WTC11 (cell line): ENCODE data around the gene VPS4B. TPM values are rescaled to one million over a fixed set of nuclear protein-coding genes. Genes with fewer than 3 reads are reported as not detected.

ENCODE experiments used
- ATAC-seq: fragments of 200-7000 bp; cut with Tn5 transposase; 2 replicates; pipeline ENCODE4 v1.10.0; 2021; ENCODE audit warnings: mild to moderate bottlenecking, moderate library complexity
- CTCF ChIA-PET: fragments of 300-600 bp; sonication (Branson Sonifier 250); formaldehyde crosslinking; loops from one replicate; lab custom pipeline; 2021; ENCODE audit warnings: antibody characterized with exemption; lab: Charles Lee
- POLR2A ChIA-PET: fragments of 350-600 bp; sonication (Branson Sonifier 250); formaldehyde crosslinking; loops from one replicate; lab custom pipeline; 2021; ENCODE audit warnings: antibody characterized with exemption; lab: Charles Lee
- DNase-seq: peaks from one replicate; pipeline ENCODE4 v3.0.0; 2021; ENCODE audit warnings: low spot score
- H3K27ac Mint-ChIP-seq: 2 replicates; pipeline ENCODE4 v1.8.0; 2021; ENCODE audit warnings: mixed read lengths
- H3K27me3 Mint-ChIP-seq: 2 replicates; pipeline ENCODE4 v1.8.0; 2021; ENCODE audit warnings: low read depth, mild to moderate bottlenecking, moderate library complexity, mixed read lengths
- H3K36me3 Mint-ChIP-seq: 2 replicates; pipeline ENCODE4 v1.8.0; 2021; ENCODE audit warnings: mixed read lengths
- H3K4me1 Mint-ChIP-seq: 2 replicates; pipeline ENCODE4 v1.8.0; 2022; ENCODE audit warnings: mixed read lengths
- H3K4me3 Mint-ChIP-seq: 2 replicates; pipeline ENCODE4 v1.8.0; 2021; ENCODE audit warnings: mild to moderate bottlenecking, moderate library complexity, mixed read lengths
- H3K9me3 Mint-ChIP-seq: 2 replicates; pipeline ENCODE4 v1.8.0; 2021; ENCODE audit warnings: mixed read lengths
- ETV6 ChIP-seq: sonication (generic); formaldehyde crosslinking; IDR thresholded peaks from 2 replicates; pipeline ENCODE4 v1.8.1; 2022; ENCODE audit warnings: mild to moderate bottlenecking, missing genetic modification reagents
- FOXK1 ChIP-seq: sonication (generic); formaldehyde crosslinking; IDR thresholded peaks from 2 replicates; pipeline ENCODE4 v1.8.0; 2022; ENCODE audit warnings: mild to moderate bottlenecking, moderate library complexity, missing genetic modification reagents
- IRF2 ChIP-seq: sonication (generic); formaldehyde crosslinking; IDR thresholded peaks from 2 replicates; pipeline ENCODE4 v1.8.0; 2022; ENCODE audit warnings: low read depth, missing genetic modification reagents, borderline replicate concordance
- NFYB ChIP-seq: sonication (generic); formaldehyde crosslinking; conservative IDR thresholded peaks from 2 replicates; pipeline ENCODE4 v1.8.0; 2022; ENCODE audit warnings: low read depth, missing genetic modification reagents
- ZNF219 ChIP-seq: sonication (generic); formaldehyde crosslinking; IDR thresholded peaks from 2 replicates; pipeline ENCODE4 v1.8.0; 2023; ENCODE audit warnings: missing genetic modification reagents, mild to moderate bottlenecking, borderline replicate concordance
- ZNF396 ChIP-seq: fragments of 250-450 bp; sonication (Bioruptor Pico); IDR thresholded peaks from 2 replicates; pipeline ENCODE4 v1.8.0; 2021; ENCODE audit warnings: mild to moderate bottlenecking, moderate library complexity, borderline replicate concordance
- total RNA-seq: library from RNA; stranded (reverse); gene quantifications from 3 replicates; pipeline ENCODE4 v1.2.3, GENCODE V29; 2021
- TF ChIP-seq, protein P1 (sequence below): fragments of 250-450 bp; sonication (Bioruptor Pico); IDR thresholded peaks from 2 replicates; pipeline ENCODE4 v1.9.0; 2021; ENCODE audit warnings: moderate library complexity, mild to moderate bottlenecking, inconsistent platforms, borderline replicate concordance
- TF ChIP-seq, protein P2 (sequence below): sonication (generic); formaldehyde crosslinking; IDR thresholded peaks from 2 replicates; pipeline ENCODE4 v1.8.0; 2022; ENCODE audit warnings: mild to moderate bottlenecking, missing genetic modification reagents
- TF ChIP-seq, protein P3 (sequence below): fragments of 200-600 bp; IDR thresholded peaks from 2 replicates; pipeline ENCODE4 v1.8.0; 2022; ENCODE audit warnings: antibody characterized with exemption
- TF ChIP-seq, protein P4 (sequence below): sonication (generic); formaldehyde crosslinking; IDR thresholded peaks from 2 replicates; pipeline ENCODE4 v1.8.0; 2022; ENCODE audit warnings: mild to moderate bottlenecking, missing genetic modification reagents
- TF ChIP-seq, protein P5 (sequence below): sonication (generic); formaldehyde crosslinking; IDR thresholded peaks from 2 replicates; pipeline ENCODE4 v1.8.0; 2023; ENCODE audit warnings: missing genetic modification reagents
- TF ChIP-seq, protein P6 (sequence below): sonication (generic); formaldehyde crosslinking; IDR thresholded peaks from 2 replicates; pipeline ENCODE4 v1.8.1; 2023; ENCODE audit warnings: mild to moderate bottlenecking, moderate library complexity, missing genetic modification reagents
- TF ChIP-seq, protein P7 (sequence below): sonication (generic); formaldehyde crosslinking; IDR thresholded peaks from 2 replicates; pipeline ENCODE4 v1.8.1; 2022; ENCODE audit warnings: mild to moderate bottlenecking, missing genetic modification reagents, moderate library complexity, borderline replicate concordance
- TF ChIP-seq, protein P8 (sequence below): fragments of 250-450 bp; sonication (Bioruptor Pico); IDR thresholded peaks from 2 replicates; pipeline ENCODE4 v1.9.0; 2021; ENCODE audit warnings: mild to moderate bottlenecking, borderline replicate concordance

Gene VPS4B
- total RNA-seq, 1 experiment from 2014 or later = 37.8 TPM

DNA sequence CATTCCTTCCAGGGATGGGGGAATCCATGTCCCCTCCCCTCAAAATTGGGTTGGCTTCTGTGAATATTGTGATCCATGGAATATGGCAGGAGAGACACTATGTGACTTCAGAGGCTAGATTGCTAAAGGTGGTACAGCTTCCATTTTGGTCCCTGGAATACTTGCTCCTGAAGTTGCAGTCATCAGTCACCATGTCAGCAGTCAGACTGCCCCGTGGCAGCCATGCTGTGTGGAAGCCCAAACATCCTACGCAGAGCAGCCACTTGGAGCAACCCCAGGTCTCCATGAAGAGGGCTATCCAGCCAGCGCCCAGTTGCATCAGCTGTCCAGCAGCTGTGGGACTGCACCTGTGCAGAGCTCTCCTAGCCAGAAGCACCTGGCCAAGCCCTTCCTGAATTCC is 39.4 kb downstream of the VPS4B start:
- no peak overlapping the region for H3K27ac Mint-ChIP-seq

DNA sequence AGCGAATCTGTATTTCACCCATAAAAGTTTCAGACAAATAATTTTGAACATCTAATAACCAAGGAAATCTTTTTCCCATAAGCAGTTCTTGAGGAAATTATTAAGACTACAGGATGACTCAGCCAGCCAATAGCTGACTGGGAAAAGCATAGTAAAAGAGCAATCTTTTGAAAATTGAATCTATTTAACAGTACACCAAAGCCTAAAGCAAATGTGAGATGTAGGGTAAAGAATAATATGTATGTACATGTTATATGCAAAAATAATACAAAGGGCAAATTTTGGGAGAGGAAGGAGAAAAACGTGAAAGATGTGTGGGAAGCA is 42.7 kb downstream of the VPS4B start:
- POLR2A ChIA-PET = no interaction called here
- Mint-ChIP-seq H3K27ac (no peak overlapping the region), H3K9me3 (peaks cover 18% of the 10 kb centered on the region), H3K36me3 (peaks cover 3% of the 10 kb centered on the region; the same call in 1 of the 2 replicates), H3K4me1 (no peaks in the 10 kb centered on the region)
- no peak for TF ChIP-seq ZNF219
- TF ChIP-seq, all 79 proteins: peak for 0
- CTCF ChIA-PET = no interaction called here
- Mint-ChIP-seq H3K4me3 (no peak overlapping the region), H3K27me3 (no peaks in the 10 kb centered on the region; the same call in 1 of the 2 replicates)
- no peak for DNase-seq
- ATAC-seq = no peak

More for the DNA sequence above, 39.4 kb downstream of the VPS4B start:
- Mint-ChIP-seq H3K36me3 (no peaks in the 10 kb centered on the region), H3K4me3 (no peak overlapping the region), H3K27me3 (no peaks in the 10 kb centered on the region), H3K9me3 (peaks cover 4% of the 10 kb centered on the region; the same call in 1 of the 2 replicates), H3K4me1 (no peaks in the 10 kb centered on the region)
- TF ChIP-seq, protein P1, sequence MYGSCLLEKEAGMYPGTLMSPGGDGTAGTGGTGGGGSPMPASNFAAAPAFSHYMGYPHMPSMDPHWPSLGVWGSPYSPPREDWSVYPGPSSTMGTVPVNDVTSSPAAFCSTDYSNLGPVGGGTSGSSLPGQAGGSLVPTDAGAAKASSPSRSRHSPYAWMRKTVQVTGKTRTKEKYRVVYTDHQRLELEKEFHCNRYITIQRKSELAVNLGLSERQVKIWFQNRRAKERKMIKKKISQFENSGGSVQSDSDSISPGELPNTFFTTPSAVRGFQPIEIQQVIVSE (CRISPR knock-in tag) = no peak
- TF ChIP-seq IRF2 (CRISPR knock-in tag) (no peak), ETV6 (CRISPR knock-in tag) (no peak)
- TF ChIP-seq, protein P2, sequence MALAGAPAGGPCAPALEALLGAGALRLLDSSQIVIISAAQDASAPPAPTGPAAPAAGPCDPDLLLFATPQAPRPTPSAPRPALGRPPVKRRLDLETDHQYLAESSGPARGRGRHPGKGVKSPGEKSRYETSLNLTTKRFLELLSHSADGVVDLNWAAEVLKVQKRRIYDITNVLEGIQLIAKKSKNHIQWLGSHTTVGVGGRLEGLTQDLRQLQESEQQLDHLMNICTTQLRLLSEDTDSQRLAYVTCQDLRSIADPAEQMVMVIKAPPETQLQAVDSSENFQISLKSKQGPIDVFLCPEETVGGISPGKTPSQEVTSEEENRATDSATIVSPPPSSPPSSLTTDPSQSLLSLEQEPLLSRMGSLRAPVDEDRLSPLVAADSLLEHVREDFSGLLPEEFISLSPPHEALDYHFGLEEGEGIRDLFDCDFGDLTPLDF (CRISPR knock-in tag) = no peak
- TF ChIP-seq, protein P3, sequence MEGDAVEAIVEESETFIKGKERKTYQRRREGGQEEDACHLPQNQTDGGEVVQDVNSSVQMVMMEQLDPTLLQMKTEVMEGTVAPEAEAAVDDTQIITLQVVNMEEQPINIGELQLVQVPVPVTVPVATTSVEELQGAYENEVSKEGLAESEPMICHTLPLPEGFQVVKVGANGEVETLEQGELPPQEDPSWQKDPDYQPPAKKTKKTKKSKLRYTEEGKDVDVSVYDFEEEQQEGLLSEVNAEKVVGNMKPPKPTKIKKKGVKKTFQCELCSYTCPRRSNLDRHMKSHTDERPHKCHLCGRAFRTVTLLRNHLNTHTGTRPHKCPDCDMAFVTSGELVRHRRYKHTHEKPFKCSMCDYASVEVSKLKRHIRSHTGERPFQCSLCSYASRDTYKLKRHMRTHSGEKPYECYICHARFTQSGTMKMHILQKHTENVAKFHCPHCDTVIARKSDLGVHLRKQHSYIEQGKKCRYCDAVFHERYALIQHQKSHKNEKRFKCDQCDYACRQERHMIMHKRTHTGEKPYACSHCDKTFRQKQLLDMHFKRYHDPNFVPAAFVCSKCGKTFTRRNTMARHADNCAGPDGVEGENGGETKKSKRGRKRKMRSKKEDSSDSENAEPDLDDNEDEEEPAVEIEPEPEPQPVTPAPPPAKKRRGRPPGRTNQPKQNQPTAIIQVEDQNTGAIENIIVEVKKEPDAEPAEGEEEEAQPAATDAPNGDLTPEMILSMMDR = no peak
- TF ChIP-seq, protein P4, sequence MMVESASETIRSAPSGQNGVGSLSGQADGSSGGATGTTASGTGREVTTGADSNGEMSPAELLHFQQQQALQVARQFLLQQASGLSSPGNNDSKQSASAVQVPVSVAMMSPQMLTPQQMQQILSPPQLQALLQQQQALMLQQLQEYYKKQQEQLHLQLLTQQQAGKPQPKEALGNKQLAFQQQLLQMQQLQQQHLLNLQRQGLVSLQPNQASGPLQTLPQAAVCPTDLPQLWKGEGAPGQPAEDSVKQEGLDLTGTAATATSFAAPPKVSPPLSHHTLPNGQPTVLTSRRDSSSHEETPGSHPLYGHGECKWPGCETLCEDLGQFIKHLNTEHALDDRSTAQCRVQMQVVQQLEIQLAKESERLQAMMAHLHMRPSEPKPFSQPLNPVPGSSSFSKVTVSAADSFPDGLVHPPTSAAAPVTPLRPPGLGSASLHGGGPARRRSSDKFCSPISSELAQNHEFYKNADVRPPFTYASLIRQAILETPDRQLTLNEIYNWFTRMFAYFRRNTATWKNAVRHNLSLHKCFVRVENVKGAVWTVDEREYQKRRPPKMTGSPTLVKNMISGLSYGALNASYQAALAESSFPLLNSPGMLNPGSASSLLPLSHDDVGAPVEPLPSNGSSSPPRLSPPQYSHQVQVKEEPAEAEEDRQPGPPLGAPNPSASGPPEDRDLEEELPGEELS (CRISPR knock-in tag) = no peak
- TF ChIP-seq, protein P5, sequence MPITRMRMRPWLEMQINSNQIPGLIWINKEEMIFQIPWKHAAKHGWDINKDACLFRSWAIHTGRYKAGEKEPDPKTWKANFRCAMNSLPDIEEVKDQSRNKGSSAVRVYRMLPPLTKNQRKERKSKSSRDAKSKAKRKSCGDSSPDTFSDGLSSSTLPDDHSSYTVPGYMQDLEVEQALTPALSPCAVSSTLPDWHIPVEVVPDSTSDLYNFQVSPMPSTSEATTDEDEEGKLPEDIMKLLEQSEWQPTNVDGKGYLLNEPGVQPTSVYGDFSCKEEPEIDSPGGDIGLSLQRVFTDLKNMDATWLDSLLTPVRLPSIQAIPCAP (CRISPR knock-in tag) = no peak
- TF ChIP-seq, protein P6, sequence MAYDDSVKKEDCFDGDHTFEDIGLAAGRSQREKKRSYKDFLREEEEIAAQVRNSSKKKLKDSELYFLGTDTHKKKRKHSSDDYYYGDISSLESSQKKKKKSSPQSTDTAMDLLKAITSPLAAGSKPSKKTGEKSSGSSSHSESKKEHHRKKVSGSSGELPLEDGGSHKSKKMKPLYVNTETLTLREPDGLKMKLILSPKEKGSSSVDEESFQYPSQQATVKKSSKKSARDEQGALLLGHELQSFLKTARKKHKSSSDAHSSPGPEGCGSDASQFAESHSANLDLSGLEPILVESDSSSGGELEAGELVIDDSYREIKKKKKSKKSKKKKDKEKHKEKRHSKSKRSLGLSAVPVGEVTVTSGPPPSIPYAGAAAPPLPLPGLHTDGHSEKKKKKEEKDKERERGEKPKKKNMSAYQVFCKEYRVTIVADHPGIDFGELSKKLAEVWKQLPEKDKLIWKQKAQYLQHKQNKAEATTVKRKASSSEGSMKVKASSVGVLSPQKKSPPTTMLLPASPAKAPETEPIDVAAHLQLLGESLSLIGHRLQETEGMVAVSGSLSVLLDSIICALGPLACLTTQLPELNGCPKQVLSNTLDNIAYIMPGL = no peak
- TF ChIP-seq, protein P7, sequence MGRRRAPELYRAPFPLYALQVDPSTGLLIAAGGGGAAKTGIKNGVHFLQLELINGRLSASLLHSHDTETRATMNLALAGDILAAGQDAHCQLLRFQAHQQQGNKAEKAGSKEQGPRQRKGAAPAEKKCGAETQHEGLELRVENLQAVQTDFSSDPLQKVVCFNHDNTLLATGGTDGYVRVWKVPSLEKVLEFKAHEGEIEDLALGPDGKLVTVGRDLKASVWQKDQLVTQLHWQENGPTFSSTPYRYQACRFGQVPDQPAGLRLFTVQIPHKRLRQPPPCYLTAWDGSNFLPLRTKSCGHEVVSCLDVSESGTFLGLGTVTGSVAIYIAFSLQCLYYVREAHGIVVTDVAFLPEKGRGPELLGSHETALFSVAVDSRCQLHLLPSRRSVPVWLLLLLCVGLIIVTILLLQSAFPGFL (CRISPR knock-in tag) = no peak
- no peak for DNase-seq
- ChIA-PET CTCF (no interaction called here), POLR2A (no interaction called here)
- no peak for ATAC-seq

DNA sequence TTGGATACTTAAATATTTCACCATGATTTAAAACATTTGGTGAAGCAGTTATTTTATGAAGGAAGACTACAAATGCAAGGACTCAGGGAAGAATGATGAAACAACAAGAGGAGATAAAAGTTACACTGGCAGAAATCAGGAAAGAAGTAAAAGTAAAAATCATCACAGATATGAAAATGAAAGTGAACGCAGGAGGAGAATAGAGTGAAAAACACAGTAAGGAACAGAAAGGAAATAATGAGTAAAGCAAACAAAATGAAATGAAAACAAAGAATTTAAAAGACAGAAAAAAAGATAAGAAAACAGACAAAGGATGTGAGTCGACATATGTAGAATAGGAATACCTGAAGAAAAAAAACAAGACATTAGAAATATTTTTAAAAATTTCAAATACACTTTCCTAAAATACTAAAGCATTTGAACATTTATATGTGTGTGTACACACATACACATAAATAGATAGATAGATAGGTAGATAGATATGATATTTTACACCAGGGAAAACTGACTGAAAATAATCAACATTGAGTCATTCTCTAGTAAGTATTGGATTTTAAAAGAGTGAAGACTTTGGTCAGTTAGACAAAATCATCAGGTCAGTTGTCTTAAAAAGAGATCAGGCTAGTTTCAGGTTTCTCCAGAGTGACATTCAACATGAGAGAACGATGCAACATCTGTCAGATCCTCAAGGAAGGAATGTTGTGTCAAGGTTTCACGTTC is 43.2 kb downstream of the VPS4B start:
- ChIA-PET POLR2A (no interaction called here), CTCF (no interaction called here)
- H3K4me1 Mint-ChIP-seq = no peaks in the 10 kb centered on the region
- DNase-seq (no peak), ATAC-seq (no peak)
- H3K9me3 Mint-ChIP-seq = peaks cover 18% of the 10 kb centered on the region
- H3K27ac Mint-ChIP-seq = no peak overlapping the region
- H3K4me3 Mint-ChIP-seq = no peak overlapping the region
- H3K36me3 Mint-ChIP-seq = peaks cover 3% of the 10 kb centered on the region; the same call in 1 of the 2 replicates
- H3K27me3 Mint-ChIP-seq = no peaks in the 10 kb centered on the region; the same call in 1 of the 2 replicates
- TF ChIP-seq FOXK1 = no peak
- TF ChIP-seq, protein P8, sequence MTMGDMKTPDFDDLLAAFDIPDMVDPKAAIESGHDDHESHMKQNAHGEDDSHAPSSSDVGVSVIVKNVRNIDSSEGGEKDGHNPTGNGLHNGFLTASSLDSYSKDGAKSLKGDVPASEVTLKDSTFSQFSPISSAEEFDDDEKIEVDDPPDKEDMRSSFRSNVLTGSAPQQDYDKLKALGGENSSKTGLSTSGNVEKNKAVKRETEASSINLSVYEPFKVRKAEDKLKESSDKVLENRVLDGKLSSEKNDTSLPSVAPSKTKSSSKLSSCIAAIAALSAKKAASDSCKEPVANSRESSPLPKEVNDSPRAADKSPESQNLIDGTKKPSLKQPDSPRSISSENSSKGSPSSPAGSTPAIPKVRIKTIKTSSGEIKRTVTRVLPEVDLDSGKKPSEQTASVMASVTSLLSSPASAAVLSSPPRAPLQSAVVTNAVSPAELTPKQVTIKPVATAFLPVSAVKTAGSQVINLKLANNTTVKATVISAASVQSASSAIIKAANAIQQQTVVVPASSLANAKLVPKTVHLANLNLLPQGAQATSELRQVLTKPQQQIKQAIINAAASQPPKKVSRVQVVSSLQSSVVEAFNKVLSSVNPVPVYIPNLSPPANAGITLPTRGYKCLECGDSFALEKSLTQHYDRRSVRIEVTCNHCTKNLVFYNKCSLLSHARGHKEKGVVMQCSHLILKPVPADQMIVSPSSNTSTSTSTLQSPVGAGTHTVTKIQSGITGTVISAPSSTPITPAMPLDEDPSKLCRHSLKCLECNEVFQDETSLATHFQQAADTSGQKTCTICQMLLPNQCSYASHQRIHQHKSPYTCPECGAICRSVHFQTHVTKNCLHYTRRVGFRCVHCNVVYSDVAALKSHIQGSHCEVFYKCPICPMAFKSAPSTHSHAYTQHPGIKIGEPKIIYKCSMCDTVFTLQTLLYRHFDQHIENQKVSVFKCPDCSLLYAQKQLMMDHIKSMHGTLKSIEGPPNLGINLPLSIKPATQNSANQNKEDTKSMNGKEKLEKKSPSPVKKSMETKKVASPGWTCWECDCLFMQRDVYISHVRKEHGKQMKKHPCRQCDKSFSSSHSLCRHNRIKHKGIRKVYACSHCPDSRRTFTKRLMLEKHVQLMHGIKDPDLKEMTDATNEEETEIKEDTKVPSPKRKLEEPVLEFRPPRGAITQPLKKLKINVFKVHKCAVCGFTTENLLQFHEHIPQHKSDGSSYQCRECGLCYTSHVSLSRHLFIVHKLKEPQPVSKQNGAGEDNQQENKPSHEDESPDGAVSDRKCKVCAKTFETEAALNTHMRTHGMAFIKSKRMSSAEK (CRISPR knock-in tag) = no peak
- TF ChIP-seq ZNF396 (CRISPR knock-in tag) = no peak
- TF ChIP-seq, protein P2 (CRISPR knock-in tag) = no peak
- TF ChIP-seq NFYB (CRISPR knock-in tag) = no peak
